ENCODE data around the gene RASSF5. TPM values are rescaled to one million over a fixed set of nuclear protein-coding genes. Genes with fewer than 3 reads are reported as not detected.

The RASSF5 gene
- total RNA-seq, 4 donors from 2014 or later, result 14.0 to 16.4 (median 14.5) TPM

DNA sequence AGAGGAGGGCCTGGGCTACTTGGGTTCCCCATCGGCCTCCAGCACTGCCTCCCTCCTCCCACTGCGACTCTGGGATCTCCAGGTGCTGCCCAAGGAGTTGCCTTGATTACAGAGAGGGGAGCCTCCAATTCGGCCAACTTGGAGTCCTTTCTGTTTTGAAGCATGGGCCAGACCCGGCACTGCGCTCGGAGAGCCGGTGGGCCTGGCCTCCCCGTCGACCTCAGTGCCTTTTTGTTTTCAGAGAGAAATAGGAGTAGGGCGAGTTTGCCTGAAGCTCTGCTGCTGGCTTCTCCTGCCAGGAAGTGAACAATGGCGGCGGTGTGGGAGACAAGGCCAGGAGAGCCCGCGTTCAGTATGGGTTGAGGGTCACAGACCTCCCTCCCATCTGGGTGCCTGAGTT is 80.6 kb downstream of the RASSF5 start:
- DNase-seq, result no peak
- WGBS, 2 donors, result 90 to 91% methylated on average over 13 of the region's 14 CpGs
- H3K9me3 ChIP-seq, result no peaks in the 10 kb centered on the region
- peaks cover 11 to 28% of the 10 kb centered on the region in 2 donors for H3K36me3 ChIP-seq
- intact Hi-C loops (cut with DNase I), result no loop called here
- H3K4me3 ChIP-seq (replicated peaks in 1 of 3), result no peak overlapping the region
- H3K27me3 ChIP-seq, result no peaks in the 10 kb centered on the region
- H3K27ac ChIP-seq, result no peak overlapping the region
- peaks cover 5 to 16% of the 10 kb centered on the region in 2 donors for H3K4me1 ChIP-seq
- TF ChIP-seq POLR2A (IDR thresholded peaks at IDR 0.05), result no peak
- no peak for TF ChIP-seq CTCF (IDR thresholded peaks at IDR 0.05)

DNA sequence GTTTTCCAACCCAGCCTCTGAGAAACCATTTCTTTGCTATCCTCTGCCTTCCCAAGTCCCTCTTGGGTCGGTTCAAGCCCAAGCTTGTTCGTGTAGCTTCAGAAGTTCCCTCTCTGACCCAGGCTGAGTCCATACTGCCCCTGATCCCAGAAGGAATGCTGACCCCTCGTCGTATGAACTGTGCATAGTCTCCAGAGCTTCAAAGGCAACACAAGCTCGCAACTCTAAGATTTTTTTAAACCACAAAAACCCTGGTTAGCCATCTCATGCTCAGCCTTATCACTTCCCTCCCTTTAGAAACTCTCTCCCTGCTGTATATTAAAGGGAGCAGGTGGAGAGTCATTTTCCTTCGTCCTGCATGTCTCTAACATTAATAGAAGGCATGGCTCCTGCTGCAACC is 81.2 kb downstream of the RASSF5 start:
- 83 to 89% methylated on average over 6 of the region's 6 CpGs for WGBS, 2 donors
- Histone ChIP-seq H3K36me3 (peaks cover 11 to 34% of the 10 kb centered on the region in 2 donors), H3K27ac (no peak overlapping the region), H3K27me3 (no peaks in the 10 kb centered on the region), H3K9me3 (no peaks in the 10 kb centered on the region), H3K4me3 (replicated peaks in 1 of 3) (no peak overlapping the region), H3K4me1 (peaks cover 5 to 16% of the 10 kb centered on the region in 2 donors)
- no peak for TF ChIP-seq CTCF (IDR thresholded peaks at IDR 0.05)
- no peak for TF ChIP-seq POLR2A (IDR thresholded peaks at IDR 0.05)
- no peak for DNase-seq
- intact Hi-C loops (cut with DNase I), result no loop called here

DNA sequence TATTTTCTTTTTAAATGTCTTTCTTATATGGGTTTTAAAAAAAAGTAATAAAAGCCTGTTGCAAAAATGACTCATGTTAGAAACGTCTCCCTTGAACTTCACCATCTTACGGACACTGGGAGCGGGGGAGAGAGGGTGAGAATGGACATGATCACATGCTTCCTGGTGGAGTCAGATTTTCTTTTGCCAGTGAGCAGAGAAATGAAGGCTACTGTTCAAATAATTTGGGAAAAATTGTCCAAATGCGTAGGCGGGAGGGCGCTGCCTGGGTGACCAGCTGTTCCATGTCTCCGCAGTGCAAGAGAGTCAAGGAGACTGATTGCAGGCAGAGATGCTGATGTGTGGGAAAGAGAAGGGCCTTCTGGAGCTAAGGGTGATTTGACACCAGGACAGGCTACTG is 81.9 kb downstream of the RASSF5 start:
- peaks cover 5 to 16% of the 10 kb centered on the region in 2 donors for H3K4me1 ChIP-seq
- intact Hi-C loops (cut with DNase I), result no loop called here
- no peak overlapping the region for H3K4me3 ChIP-seq (replicated peaks in 1 of 3)
- 86 to 91% methylated on average over 7 of the region's 7 CpGs for WGBS, 2 donors
- H3K36me3 ChIP-seq, result peaks cover 11 to 34% of the 10 kb centered on the region in 2 donors
- no peak overlapping the region for H3K27ac ChIP-seq
- H3K27me3 ChIP-seq, result no peaks in the 10 kb centered on the region
- H3K9me3 ChIP-seq, result no peaks in the 10 kb centered on the region
- no peak for DNase-seq
- no peak for TF ChIP-seq POLR2A (IDR thresholded peaks at IDR 0.05)
- no peak for TF ChIP-seq CTCF (IDR thresholded peaks at IDR 0.05)

GRCh38 chr1:206590025-206590758 is 82.9 kb downstream of the RASSF5 start:
- peak overlapping the region in 1 of 3 donors; percentile 69 for H3K27ac ChIP-seq
- H3K4me3 ChIP-seq (replicated peaks in 1 of 3), result no peak overlapping the region
- DNase-seq, result no peak
- WGBS, 2 donors, result 68 to 73% methylated on average over 8 of the region's 8 CpGs
- H3K9me3 ChIP-seq, result no peaks in the 10 kb centered on the region
- intact Hi-C loops (cut with DNase I), result no loop called here
- no peaks in the 10 kb centered on the region for H3K27me3 ChIP-seq
- peaks cover 14 to 32% of the 10 kb centered on the region in 2 donors for H3K36me3 ChIP-seq
- H3K4me1 ChIP-seq, result peaks cover 5 to 16% of the 10 kb centered on the region in 2 donors
- TF ChIP-seq POLR2A (IDR thresholded peaks at IDR 0.05), result no peak
- TF ChIP-seq CTCF (IDR thresholded peaks at IDR 0.05), result no peak

GRCh38 chr1:206591226-206591625 is 83.9 kb downstream of the RASSF5 start:
- Histone ChIP-seq H3K27me3 (no peaks in the 10 kb centered on the region), H3K27ac (peak overlapping the region in 1 of 3 donors; percentile 69), H3K4me1 (peaks cover 5 to 16% of the 10 kb centered on the region in 2 donors), H3K36me3 (peaks cover 23 to 34% of the 10 kb centered on the region in 2 donors), H3K9me3 (no peaks in the 10 kb centered on the region), H3K4me3 (replicated peaks in 1 of 3) (no peak overlapping the region)
- DNase-seq, result no peak
- TF ChIP-seq CTCF (IDR thresholded peaks at IDR 0.05) (no peak), POLR2A (IDR thresholded peaks at IDR 0.05) (no peak)
- intact Hi-C loops (cut with DNase I), result no loop called here
- WGBS, 2 donors, result 83 to 84% methylated on average over 5 of the region's 5 CpGs
